AG10803 (cell line): Measurements from ENCODE around the gene HDX.
"Not testable (repeated sequence)": the region's sequence is repeated elsewhere in the genome, so short reads cannot be mapped to it uniquely, and the experiment has no call there.

ENCODE experiments used
- DNase-seq: peaks from one replicate; pipeline ENCODE4 v3.0.0; 2010; ENCODE audit warnings: low read depth
- H3K4me3 ChIP-seq: 2 replicates; pipeline ENCODE4 v1.5.1; 2011; ENCODE audit warnings: mild to moderate bottlenecking, low read length, control low read depth
- TF ChIP-seq, protein P1 (sequence below): conservative IDR thresholded peaks from 2 replicates; pipeline ENCODE4 v1.5.1; 2011; ENCODE audit warnings: mild to moderate bottlenecking, low read length, control low read depth, inconsistent platforms

Gene HDX

GRCh38 chrX:84336646-84337045 is 165.6 kb downstream of the HDX start:
- no peak overlapping the region for H3K4me3 ChIP-seq
- peak; percentile 56 for DNase-seq

GRCh38 chrX:84335121-84335520 is 167.1 kb downstream of the HDX start:
- DNase-seq: no peak
- no peak overlapping the region for H3K4me3 ChIP-seq
- TF ChIP-seq, protein P1, sequence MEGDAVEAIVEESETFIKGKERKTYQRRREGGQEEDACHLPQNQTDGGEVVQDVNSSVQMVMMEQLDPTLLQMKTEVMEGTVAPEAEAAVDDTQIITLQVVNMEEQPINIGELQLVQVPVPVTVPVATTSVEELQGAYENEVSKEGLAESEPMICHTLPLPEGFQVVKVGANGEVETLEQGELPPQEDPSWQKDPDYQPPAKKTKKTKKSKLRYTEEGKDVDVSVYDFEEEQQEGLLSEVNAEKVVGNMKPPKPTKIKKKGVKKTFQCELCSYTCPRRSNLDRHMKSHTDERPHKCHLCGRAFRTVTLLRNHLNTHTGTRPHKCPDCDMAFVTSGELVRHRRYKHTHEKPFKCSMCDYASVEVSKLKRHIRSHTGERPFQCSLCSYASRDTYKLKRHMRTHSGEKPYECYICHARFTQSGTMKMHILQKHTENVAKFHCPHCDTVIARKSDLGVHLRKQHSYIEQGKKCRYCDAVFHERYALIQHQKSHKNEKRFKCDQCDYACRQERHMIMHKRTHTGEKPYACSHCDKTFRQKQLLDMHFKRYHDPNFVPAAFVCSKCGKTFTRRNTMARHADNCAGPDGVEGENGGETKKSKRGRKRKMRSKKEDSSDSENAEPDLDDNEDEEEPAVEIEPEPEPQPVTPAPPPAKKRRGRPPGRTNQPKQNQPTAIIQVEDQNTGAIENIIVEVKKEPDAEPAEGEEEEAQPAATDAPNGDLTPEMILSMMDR: no peak

More at GRCh38 chrX:84336646-84337045, 165.6 kb downstream of the HDX start:
- TF ChIP-seq, protein P1: no peak

DNA sequence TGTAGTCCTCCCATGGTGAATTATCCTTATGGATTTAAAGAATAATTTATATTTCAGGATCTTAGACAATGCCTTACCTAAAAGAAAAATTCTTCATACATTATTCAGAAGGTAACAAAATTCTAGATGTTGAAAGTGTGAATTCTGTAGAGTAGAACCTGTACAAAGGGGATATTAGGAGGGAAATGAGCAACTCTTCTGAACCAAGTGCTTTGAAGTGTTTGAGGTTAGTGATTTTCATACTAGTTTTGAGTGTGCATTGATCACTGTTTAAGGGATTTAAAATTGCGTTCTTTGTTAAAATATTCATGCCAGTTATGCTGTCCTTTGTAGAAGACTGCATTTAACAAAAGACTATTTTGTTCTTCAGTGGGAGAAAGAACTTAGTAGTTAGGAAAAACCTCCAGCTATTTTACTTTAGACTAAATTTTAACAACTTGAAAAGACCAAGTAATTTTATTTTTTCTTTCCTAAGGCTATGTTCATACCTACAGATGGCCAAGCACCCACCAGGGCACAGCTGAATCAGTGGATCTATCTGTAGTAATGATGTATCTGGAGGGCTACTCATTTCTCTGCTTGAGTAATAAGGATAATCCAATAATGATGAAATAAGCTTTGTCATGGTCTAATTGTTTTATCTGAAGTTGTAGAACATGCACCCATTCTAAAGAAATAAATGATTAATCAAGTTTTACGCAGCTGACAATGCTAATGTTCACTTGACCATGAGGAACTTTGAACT is 180.0 kb downstream of the HDX start:
- TF ChIP-seq, protein P1: no peak
- DNase-seq: no peak
- H3K4me3 ChIP-seq: no peak overlapping the region

DNA sequence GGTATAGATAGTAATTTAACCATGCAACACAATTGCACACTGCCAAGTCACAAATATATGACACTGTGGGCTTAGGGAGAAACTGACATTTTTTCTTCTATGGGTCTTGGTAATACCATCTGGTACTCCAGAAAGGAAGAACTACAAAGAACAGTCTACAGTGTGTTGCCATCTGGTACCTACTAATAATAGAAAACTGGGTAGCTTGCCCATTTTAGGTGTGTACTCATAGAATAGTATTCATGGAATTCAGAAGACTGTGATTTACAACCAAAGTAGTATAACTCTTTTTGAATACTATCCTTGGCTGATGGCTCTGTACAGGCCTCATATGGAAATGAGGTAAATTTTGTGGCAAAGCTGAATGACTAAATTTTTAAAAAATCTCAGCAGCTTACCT is 181.6 kb downstream of the HDX start:
- DNase-seq: peak; percentile 59
- no peak overlapping the region for H3K4me3 ChIP-seq
- TF ChIP-seq, protein P1: no peak

- H3K4me3 ChIP-seq: no peak overlapping the region
- DNase-seq: no peak
- TF ChIP-seq, protein P1: no peak
Measured at GRCh38 chrX:84320023-84320422, 182.2 kb downstream of the HDX start.

DNA sequence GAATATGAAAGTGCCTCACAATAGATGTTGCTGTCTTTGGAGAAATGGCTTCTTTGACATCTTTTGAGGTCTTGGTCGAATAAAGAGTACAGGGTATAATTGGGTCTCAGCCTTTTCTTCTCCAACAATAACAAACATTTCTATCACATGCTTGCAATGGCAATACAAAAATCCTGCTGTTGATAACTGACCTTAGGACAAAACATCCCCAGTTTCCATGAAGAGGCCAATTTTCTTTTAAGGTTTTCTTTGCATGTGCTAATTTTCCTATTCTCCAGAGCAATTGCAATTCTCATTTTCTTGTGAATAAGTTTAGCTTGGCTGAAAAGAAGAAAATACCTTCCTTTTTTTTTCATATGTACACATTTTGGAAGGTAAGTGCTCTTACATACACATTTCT is 183.6 kb downstream of the HDX start:
- DNase-seq: no peak
- H3K4me3 ChIP-seq: no peak overlapping the region
- TF ChIP-seq, protein P1: no peak

- H3K4me3 ChIP-seq, DNase-seq: not testable (repeated sequence)
Measured at GRCh38 chrX:84315946-84316345, 186.3 kb downstream of the HDX start.
